Progenitor cell of endocrine pancreas (in vitro differentiated cells): ENCODE data around the gene LRMDA. TPM values are rescaled to one million over a fixed set of nuclear protein-coding genes. Genes with fewer than 3 reads are reported as not detected.

Experiments used
- DNase-seq: peaks from one replicate; pipeline ENCODE4 v3.0.0; 2021; ENCODE audit warnings: low spot score; ENCODE audit not compliant: unreplicated experiment
- H3K27ac Mint-ChIP-seq: 2 replicates; pipeline ENCODE4 v1.8.0; 2021; ENCODE audit warnings: mild to moderate bottlenecking, moderate library complexity, mixed read lengths
- H3K27me3 Mint-ChIP-seq: 2 replicates; pipeline ENCODE4 v1.8.0; 2021; ENCODE audit warnings: mixed read lengths
- H3K36me3 Mint-ChIP-seq: 2 replicates; pipeline ENCODE4 v1.8.0; 2022; ENCODE audit warnings: mixed read lengths; ENCODE audit not compliant: insufficient read depth
- H3K4me1 Mint-ChIP-seq: 2 replicates; pipeline ENCODE4 v1.8.0; 2021; ENCODE audit warnings: low read depth, mixed read lengths
- H3K4me3 Mint-ChIP-seq: 2 replicates; pipeline ENCODE4 v1.8.0; 2021; ENCODE audit warnings: low read depth, mild to moderate bottlenecking, moderate library complexity, mixed read lengths
- H3K9me3 Mint-ChIP-seq: 2 replicates; pipeline ENCODE4 v1.8.0; 2021; ENCODE audit warnings: low read depth, mixed read lengths
- total RNA-seq: library from RNA; stranded (reverse); gene quantifications from 2 replicates; pipeline ENCODE4 v1.2.1, GENCODE V29; 2021
- TF ChIP-seq, protein P1 (sequence below): fragments of 200-600 bp; sonication (generic); IDR thresholded peaks from one replicate; pipeline ENCODE4 v1.5.0; 2021; ENCODE audit warnings: antibody characterized with exemption, mild to moderate bottlenecking; ENCODE audit not compliant: unreplicated experiment

Gene LRMDA
- total RNA-seq, 1 donor from 2014 or later: 6.5 TPM

GRCh38 chr10:76558996-76559891, 1127.8 kb downstream of the LRMDA start:
- no peak overlapping the region for H3K4me3 Mint-ChIP-seq
- peaks cover 5% of the 10 kb centered on the region for H3K27me3 Mint-ChIP-seq
- H3K9me3 Mint-ChIP-seq: no peaks in the 10 kb centered on the region
- H3K27ac Mint-ChIP-seq: no peak overlapping the region
- TF ChIP-seq, protein P1, sequence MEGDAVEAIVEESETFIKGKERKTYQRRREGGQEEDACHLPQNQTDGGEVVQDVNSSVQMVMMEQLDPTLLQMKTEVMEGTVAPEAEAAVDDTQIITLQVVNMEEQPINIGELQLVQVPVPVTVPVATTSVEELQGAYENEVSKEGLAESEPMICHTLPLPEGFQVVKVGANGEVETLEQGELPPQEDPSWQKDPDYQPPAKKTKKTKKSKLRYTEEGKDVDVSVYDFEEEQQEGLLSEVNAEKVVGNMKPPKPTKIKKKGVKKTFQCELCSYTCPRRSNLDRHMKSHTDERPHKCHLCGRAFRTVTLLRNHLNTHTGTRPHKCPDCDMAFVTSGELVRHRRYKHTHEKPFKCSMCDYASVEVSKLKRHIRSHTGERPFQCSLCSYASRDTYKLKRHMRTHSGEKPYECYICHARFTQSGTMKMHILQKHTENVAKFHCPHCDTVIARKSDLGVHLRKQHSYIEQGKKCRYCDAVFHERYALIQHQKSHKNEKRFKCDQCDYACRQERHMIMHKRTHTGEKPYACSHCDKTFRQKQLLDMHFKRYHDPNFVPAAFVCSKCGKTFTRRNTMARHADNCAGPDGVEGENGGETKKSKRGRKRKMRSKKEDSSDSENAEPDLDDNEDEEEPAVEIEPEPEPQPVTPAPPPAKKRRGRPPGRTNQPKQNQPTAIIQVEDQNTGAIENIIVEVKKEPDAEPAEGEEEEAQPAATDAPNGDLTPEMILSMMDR: no peak
- H3K4me1 Mint-ChIP-seq: peaks cover 17% of the 10 kb centered on the region
- DNase-seq: no peak
- H3K36me3 Mint-ChIP-seq: no peaks in the 10 kb centered on the region

GRCh38 chr10:76559892-76560220, 1128.4 kb downstream of the LRMDA start:
- Mint-ChIP-seq H3K27ac (no peak overlapping the region), H3K4me1 (peaks cover 17% of the 10 kb centered on the region), H3K9me3 (no peaks in the 10 kb centered on the region), H3K27me3 (no peaks in the 10 kb centered on the region), H3K4me3 (no peak overlapping the region), H3K36me3 (no peaks in the 10 kb centered on the region)
- no peak for DNase-seq
- TF ChIP-seq, protein P1: no peak

GRCh38 chr10:76560338-76560737, 1128.9 kb downstream of the LRMDA start:
- no peaks in the 10 kb centered on the region for H3K9me3 Mint-ChIP-seq
- TF ChIP-seq, protein P1: no peak
- no peak for DNase-seq
- H3K27me3 Mint-ChIP-seq: no peaks in the 10 kb centered on the region
- H3K4me1 Mint-ChIP-seq: peaks cover 17% of the 10 kb centered on the region
- H3K27ac Mint-ChIP-seq: no peak overlapping the region
- no peaks in the 10 kb centered on the region for H3K36me3 Mint-ChIP-seq
- no peak overlapping the region for H3K4me3 Mint-ChIP-seq

- Mint-ChIP-seq H3K27me3 (no peaks in the 10 kb centered on the region), H3K36me3 (no peaks in the 10 kb centered on the region), H3K4me3 (no peak overlapping the region), H3K4me1 (peaks cover 9% of the 10 kb centered on the region), H3K9me3 (peaks cover 3% of the 10 kb centered on the region), H3K27ac (no peak overlapping the region)
- TF ChIP-seq, protein P1: no peak
- no peak for DNase-seq
Observed at GRCh38 chr10:76563286-76563685, 1131.9 kb downstream of the LRMDA start.

- DNase-seq: no peak
- H3K4me1 Mint-ChIP-seq: no peaks in the 10 kb centered on the region
- H3K36me3 Mint-ChIP-seq: peaks cover 2% of the 10 kb centered on the region
- H3K27ac Mint-ChIP-seq: no peak overlapping the region
- peaks cover 7% of the 10 kb centered on the region for H3K9me3 Mint-ChIP-seq
- no peaks in the 10 kb centered on the region for H3K27me3 Mint-ChIP-seq
- TF ChIP-seq, protein P1: no peak
- H3K4me3 Mint-ChIP-seq: no peak overlapping the region
Observed at GRCh38 chr10:76572021-76572420, 1140.6 kb downstream of the LRMDA start.
